CD4-positive, alpha-beta T cell treated with Interleukin-1 beta for 1 hour (primary cell): ENCODE results near the gene PTPRN2.

ENCODE experiments used
- DNase-seq, 2 donors: peaks; one replicate each; pipeline ENCODE4 v3.0.0-alpha.2; 2020 to 2022

PTPRN2 gene

DNA sequence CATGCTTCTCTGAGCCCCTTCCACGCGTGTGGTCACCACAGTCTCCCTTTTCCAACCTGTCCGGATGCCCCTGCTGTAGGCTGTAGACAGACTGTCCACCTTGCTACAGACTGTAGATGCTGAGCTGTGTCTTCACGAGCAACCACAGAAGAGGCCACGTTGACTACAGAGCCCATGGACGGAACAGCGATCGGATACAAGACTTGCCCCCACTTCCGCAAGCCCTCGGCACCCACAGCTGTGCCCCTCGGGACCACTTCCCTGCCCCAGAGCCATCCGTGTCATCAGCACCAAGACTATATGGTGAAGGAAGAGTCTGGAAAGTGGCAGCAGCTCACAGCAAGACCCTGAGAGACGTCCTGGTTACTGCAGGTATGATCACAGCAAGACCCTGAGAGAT is 759.4 kb downstream of the PTPRN2 start:
- DNase-seq = no peak

DNA sequence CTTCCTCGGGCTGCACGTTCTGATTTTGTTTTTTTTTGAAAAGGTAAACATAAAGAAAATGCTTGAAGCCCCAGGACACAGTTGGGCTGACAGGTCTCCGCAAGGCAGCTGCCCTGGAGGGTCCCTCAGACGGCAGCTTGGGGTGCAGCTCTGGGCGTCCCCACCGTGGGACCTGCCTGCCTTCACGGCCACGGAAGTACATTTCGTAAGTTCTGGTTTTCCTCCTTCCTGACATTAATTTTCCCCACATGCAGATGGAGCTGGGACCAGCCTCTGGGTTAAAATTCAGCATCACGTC is 759.8 kb downstream of the PTPRN2 start:
- DNase-seq = no peak

DNA sequence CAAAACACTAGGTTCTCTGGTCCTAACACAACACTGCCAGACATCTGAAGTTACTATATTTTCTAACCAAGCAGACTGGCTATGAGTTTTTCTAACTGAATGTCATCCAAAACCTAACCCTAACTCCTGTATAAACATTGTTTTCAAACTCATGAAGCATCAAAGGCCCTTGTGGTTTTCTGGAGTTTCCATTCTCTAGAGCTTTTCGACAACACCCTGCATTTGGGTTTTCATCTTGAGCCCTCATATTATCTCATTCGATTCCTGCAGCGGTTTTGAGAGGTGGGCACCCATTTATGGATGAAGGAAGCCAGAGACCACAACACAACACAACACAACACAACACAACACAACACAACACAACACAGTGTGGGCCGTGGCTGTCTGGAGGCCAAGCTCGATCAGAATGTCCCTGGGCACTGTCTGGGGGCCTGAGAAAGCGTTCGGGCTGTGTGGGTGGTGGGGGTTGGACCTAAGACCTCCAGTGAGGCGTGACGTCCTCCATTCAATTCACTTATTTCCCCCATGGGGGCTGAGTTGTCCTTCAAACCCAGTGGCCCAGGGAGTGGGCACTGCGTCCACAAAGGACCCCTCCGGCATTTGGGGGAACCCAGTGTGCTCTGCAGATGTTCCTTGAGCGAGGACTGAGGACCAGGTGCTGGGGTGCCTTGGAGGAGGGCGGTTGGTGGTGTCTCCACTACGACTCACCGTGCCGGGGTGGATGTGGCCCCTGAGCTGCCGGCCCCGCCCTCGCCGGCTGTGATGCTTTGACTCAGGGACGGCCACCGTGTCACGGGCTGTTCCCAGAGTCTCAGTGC is 760.4 kb downstream of the PTPRN2 start:
- DNase-seq = peak in 1 of 2 donors; percentile 4

- no peak for DNase-seq
Measured at GRCh38 chr7:157826566-157826965, 761.1 kb downstream of the PTPRN2 start.

- DNase-seq = no peak
Measured at GRCh38 chr7:157825325-157825724, 762.3 kb downstream of the PTPRN2 start.

DNA sequence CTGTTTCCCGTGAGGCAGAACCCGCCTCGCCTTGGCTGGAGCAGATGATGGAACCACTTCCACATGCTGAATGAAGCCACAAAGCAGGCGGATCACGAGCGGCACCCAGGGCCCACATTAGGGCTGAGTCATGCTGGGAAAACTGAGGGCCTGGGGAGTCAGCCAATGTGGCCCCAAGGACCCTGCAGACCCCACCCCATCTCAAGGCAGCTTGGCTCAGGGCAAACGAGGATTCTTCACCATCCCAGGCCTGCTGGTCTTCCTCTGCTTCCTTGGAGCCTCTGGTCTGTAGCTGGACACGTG is 762.9 kb downstream of the PTPRN2 start:
- no peak for DNase-seq

DNA sequence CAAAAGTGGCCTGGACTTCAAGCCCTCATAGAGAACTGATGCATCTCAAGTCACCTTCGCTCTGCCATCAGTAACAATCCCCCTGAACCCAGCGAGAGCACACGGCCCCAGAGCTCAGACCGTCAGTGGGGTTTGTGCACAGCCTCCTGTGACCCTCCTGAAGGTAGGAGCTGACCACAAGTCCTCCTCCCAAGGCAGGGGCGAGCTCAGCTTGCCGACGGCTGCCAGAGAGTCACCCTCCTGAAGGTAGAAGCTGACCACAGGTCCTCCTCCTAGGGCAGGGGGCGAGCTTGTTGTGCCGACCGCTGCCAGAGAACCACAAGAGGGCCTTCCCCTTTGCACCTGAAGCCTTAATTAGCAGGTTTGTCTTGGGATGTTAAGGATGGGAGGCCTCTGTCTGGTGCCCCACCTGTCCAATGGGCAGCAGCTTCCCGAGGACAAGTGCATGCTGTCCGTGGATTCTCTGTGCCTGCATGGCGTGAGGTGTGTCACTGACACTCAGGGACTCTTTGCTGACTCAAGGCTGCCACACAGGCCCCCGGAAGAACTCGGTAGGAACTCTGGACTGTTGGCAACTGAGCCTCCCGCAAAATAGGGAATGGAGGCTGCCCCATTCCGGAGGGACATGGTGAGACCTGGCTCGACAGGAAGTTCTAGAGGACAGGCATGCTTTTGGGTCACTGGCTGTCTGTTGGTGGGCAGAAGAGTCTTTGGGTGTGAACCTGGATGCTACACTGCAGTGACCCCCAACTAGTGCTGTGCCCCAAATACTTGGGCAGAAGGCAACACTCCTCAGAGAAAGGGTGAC is 763.4 kb downstream of the PTPRN2 start:
- no peak for DNase-seq

DNA sequence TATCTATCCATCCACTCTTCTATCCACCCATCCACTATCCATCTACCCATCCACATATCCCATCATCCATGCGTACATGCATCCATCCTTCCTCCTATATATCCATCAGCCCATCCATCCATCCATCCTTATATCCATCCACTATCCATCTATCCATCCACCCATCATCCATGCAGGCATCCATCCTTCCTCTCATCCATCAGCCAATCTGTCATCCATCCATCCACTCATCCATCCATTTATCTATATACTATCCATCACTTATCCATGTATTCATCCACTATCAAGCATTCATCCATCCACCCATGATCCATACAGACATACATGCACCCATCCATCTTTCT is 765.0 kb downstream of the PTPRN2 start:
- DNase-seq = no peak

GRCh38 chr7:157821959-157822687 is 765.5 kb downstream of the PTPRN2 start:
- DNase-seq = no peak

- no peak for DNase-seq
Measured at GRCh38 chr7:157820796-157821195, 766.8 kb downstream of the PTPRN2 start.

DNA sequence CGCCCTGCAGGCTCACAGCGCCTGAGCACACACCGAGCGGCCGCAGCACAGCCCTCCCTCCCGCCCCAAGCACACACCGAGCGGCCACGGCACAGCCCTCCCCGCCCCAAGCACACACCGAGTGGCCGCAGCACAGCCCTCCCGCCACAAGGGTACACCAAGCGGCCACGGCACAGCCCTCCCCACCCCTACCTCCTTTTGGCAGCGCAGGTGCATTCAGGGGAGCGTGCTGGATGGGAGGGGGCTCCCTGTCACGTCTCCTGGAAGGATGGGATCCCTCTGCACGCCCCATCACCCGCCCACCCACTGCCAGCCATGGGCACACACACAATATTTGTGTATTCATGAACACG is 768.2 kb downstream of the PTPRN2 start:
- DNase-seq = no peak

- no peak for DNase-seq
Measured at GRCh38 chr7:157818701-157819454, 768.7 kb downstream of the PTPRN2 start.

GRCh38 chr7:157817944-157818700 is 769.5 kb downstream of the PTPRN2 start:
- DNase-seq = no peak

GRCh38 chr7:157817433-157817832 is 770.2 kb downstream of the PTPRN2 start:
- DNase-seq = no peak

DNA sequence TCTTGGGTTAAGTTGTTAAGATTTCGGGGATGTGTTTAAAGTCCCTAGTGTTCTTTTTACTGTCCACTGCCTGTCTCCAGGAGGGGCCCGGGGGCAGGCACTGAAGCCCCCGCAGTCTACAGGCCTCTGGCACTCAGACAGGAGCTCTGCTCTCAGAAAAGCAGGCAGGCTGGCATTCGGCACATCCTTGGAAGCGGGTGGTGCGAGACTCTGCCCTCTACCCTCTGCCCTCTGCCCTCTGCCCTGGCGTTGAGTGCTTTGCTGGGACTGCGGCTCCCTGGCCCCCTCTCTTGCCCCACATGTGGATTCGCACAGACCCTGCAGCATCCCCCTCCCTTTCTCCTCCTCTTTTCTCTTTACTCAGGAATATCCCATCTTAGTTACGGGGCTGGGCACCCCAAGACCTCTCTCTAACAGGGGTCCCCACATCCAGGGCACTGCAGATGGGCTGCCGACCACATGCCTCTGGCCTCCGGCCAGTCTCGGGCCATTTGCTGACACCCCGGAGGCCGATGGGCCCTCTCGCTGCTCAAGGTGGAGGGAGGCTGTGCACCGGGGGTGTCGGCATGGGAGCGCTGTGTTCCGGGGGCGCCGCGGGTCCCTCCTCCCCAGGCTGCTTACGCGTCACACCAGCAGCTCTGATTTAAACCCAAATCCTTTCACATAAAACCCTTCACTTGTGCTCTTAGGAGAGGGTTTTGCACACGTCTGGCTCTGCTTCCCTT is 770.9 kb downstream of the PTPRN2 start:
- DNase-seq = no peak

DNA sequence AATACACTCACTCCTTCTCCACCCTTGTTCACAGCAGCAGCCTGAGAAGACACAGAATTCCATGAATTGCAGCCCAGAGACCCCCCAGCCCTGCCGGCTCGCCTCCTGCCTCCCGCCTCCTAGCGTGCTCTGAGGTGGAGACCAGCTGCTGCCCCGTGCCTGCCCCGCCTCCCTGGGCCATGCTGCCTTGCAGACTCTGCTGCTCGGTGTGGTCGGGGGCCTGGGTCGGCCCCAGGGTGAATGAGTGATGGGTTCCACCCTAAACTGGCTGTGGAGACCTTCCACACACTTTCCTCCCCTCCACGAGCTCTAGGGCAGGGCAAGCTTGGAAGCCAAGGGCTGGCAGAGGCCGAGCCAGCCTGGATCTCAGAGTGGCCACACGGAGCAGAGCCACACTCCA is 771.5 kb downstream of the PTPRN2 start:
- DNase-seq = no peak

DNA sequence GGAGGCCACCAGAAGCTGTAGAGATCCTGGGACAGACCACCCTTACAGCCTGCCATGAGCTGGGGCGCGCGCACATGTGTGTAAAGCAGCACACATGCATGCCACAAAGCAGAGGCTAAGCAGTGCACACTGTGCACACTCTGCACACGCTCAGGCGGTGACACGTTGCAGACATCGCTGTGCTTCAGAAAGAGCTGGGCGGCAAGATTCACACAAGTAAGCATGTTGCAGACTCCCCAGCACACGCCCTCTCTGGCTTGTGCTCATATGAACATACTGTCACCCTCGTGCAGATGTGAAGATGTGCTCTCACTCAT is 772.0 kb downstream of the PTPRN2 start:
- DNase-seq = no peak

- DNase-seq = no peak
Measured at GRCh38 chr7:157814931-157815705, 772.5 kb downstream of the PTPRN2 start.

GRCh38 chr7:157813741-157814661 is 773.6 kb downstream of the PTPRN2 start:
- no peak for DNase-seq

DNA sequence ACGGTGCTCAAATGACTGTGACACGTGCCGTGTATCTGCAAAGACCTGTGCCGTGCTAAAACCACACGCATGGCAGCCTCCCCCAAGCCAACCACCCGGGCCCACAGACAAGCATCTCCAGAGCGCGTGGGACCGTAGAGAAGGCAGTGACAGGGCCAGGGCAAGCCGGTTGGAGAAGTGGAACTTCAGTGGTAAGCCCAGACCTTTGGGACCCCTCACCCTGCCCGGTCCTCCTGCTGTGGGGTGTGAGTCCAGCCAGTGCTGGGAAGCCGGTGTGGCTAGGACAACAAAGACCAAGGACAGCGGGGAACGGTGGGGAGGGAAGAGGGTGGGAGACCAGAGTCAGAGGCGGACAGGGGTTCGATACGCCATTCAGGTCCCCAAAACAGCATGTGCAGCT is 774.6 kb downstream of the PTPRN2 start:
- DNase-seq = no peak
